GM21528 (cell line): ENCODE measurements around the gene ANXA6.

ENCODE experiments used
- ATAC-seq: cut with Tn5 transposase; IDR thresholded peaks from one replicate; pipeline ENCODE4 v1.9.1; 2021; ENCODE audit warnings: mild to moderate bottlenecking, moderate library complexity; ENCODE audit not compliant: unreplicated experiment, low FRiP score

The ANXA6 gene

DNA sequence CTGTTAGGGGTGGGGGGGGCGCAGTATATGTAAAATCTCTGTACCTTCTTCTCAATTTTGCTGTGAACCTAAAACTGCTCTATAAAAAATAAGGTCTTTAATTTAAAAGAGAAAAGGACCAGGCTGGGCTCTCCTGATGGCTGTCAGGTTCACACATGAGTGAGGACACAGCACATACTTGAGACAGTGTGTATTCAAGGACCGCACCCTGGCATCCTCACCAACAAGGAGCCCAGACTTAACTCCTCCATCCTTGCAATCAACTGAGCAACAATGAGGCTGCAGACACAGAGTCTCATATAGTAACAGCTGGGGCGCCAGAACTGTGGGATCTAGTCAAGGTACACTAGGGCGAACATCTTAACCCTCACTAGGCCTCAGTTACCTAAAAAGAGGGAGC is 86.6 kb downstream of the ANXA6 start:
- ATAC-seq: no peak

DNA sequence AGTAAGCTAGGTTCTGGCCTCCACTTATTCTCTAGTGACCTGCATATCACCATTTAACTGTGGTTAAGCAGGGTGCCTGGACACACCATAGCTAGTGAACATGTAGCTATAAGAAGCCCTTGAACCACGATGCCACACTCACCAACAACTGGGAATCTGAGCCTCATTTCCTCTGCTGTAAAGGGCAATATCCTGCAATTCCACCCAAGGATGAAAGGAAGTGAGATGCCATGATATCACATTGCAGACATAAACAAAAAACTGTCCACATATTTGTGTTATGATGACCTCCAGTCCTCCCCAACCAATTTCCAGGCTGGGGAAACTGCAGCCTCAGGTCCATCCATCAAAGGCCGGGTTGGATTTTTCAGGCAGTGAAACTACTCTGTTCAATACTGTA is 87.1 kb downstream of the ANXA6 start:
- no peak for ATAC-seq

DNA sequence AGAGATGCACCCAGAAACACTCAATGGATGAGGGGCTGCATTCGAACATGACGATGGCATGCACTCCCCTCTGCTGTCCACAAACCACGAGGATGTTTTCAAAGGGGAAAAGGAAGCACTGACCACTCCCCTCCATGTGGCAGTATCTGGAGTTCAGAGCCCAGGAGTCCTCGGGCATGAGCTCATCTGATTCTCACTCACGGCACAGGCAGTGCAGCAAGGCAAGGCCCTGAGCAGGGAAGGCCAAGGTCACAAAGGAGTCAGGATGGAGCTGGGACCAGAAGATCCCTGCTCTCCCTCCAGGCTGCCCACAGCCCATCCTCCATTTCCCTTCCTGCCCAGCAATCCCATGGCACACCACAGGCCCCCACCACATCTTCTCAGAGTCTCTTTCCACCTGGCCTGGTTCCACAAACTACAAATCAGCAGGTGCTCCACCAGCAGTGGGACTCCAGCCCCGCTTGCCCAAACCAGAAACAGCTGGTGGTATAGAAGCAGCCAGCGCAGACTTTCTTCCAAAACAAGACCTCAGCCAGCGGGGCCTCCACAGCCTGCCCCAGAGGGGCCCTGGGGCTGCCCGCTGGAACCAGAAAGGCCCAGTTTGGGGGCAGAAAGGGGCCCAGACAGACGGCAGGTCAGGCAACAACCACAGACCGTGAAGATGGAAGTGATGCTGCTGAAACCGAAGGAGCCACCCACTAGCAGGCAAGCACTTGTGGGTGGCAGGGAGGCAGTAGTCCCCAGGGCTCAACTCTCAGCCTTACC is 89.0 kb downstream of the ANXA6 start:
- ATAC-seq: peak; percentile 74

DNA sequence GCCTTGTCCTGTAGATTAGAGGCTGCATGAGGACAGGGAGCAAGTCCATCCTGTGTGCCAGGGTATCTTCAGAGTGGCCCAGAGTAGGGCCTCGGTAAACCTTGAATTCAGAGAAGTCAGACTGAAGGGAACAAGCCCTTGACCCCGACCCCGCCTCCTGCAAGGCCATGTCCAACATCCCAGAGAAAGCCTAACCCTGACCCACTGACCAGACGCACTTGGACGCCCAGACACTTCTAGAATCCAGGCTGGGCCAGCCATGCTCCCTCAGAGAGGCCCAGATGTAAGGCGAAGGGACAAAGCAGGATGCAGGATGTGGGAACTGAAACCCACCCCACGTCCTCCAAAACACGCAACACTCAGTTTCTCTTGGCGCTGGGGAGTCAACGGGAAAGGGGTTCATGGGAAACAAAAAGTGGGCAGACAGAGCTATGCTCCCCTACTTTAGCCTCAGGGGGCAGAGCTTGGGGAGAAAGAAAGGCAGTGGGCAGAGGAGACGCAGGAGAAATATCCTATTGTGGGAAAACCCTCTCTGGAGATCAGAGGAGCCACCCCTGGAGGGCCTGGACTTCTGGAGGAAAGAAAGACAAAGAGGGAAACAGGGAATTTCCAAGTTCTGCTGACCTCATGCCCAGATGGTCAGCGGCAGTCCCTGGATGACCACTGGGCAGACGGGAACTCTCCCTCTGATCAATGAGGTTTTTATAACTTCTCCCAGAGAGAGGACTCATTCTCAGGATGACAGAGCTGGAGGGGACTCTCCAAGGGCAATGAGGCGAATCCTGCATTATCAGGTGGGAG is 89.7 kb downstream of the ANXA6 start:
- no peak for ATAC-seq

DNA sequence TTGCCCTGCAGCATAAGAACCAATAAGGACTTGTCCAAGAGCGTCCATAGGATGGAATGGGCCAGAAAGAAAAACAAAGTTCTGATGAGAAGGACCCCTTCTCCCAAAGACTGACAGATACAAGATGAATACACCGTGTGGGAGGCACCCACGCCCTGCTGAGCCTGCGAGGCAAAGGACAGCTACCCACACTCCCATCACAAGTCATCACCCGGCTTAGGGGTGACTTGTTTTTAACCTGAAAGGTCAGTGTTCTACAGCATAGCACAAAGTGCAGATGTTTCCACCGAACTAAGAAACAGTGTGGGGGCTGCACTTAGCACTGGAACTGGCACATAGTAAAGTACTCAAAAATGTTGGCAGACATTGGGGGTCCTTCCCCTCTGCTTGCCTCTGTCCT is 90.7 kb downstream of the ANXA6 start:
- no peak for ATAC-seq

DNA sequence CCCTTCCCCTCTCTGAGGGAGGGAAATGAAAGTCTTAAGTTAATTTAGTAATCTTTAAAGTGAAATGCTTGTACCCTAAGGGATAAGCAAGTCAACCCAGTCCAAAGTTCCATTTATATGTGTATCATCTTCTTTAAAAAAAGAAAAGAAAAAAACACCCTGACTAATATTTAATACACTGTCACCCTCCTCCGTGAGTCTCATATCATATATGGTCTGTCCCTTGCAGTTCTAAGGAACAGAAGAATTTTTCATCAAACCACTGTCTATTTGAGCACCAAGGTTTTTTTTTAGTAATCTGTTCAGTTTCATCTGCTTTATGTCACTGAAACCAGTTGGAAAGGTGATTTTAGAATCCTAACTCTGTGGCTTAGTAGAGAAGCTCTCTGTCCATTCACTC is 92.0 kb downstream of the ANXA6 start:
- ATAC-seq: no peak

DNA sequence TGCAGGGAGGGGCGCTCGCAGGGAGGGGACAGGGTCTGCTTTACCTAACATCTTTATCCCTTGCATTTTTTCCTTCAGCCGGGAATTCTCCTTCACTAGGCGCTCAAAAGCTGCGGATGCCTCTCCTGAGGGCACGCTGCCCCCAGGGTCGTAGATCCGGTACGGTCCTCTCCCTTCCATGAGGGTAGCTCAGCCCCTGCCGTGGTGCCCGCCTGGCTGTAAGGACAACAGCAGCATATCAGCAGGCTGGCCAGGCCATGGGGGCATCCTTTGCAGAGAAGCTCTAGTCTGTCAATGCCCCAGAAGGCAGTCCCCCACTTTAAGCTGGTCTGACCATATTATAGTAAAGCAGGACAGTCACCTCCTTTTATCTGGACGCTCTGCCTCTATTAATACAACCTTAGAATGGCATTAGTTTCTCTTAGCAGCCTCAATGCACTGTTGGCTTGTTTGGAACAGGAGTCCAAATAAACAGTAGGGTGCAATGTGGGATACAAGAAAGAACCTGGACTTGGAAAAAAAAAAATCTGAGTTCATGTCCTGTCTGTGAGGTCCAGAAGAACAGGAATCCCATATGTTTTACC is 92.6 kb downstream of the ANXA6 start:
- no peak for ATAC-seq

DNA sequence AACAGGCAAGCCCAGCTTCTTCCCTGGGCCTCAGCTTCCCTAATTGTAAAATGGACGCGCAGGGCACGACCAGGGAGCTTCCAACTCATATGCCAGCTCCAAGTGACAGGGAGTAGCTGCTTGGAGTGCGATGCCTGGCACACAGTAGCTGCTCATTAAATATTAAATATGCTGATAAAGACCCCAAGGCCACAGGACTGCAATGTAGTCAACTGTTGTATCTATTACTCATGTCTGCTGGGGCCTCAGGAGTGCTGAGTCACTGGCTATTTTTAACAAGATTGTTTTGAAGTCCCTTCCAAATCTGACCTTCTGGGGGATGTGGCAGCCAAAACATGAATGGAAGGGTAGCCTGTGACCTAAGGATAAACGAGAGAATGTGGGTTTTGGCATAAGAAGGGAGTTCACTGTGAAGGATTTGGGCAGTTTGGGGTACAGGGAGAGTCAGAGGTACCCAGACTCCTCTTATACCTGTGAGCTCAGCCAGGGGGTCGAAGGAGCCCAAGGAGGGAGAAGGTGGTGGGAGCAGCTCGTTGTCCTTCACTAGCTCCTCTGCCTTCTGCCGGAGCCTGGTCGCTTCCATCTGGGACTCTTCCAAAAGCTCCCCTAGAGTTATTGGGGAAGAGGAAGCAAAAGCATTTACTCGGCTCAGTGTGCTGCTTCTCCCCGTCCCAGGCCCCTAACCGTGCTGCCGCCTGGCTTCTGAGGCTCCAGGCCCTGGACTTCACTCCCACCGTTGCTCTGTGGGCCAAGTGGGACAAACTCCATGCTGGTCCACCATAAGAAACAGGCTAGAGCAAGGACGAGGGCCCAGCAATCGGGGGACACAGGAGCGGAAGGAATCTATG is 94.2 kb downstream of the ANXA6 start:
- no peak for ATAC-seq

DNA sequence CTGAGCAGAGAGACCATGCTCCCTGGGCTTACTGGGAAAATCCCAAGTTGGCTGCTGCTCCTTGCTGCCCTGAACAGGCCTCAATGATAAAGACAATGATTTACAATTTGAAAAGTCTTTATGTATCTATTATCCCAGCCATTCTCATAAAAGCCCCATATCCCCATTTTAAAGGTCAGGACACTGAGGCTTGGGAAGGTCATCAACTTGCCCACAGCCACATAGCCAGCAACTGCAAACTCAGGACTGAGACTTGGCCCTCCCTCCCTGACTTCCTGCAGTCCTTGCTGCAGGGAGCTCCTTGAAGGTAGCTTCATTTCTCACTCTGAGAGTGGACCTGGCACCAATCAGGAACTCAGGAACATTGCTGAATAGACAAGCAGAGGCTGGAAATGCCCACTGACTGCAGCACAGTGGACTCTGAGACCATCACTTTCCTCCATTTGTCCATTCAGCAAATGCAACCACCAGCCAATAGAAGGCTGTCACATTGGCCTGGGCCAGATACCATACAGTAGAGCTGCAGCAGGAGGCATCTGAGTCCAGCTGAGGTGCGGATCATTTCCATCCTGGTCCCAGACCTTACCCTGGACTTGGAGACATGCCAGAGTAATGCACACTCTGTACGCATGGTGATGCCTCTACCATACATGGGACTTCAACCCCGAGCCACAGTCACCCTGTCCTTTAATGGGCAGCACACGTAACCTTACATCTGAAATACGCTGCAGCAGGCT is 95.0 kb downstream of the ANXA6 start:
- ATAC-seq: no peak

DNA sequence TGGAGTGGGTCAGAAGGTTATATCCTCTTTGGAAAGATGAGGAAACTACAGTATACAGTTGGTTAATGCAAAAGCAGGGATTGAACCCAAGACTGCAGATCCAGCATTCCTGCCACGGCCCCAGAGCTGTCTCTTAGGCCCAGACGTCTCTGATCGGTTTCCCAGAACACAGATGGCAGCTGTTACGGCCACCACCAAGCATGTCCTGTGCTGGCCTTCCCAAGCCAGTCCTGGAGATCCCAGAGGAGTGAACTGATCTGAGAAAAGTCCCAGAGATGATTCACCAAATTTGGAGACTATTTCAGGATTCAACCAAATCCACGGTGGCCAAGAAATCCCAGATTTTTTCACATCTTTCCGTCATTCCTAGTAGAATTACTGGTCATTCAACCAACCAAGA is 96.8 kb downstream of the ANXA6 start:
- no peak for ATAC-seq

DNA sequence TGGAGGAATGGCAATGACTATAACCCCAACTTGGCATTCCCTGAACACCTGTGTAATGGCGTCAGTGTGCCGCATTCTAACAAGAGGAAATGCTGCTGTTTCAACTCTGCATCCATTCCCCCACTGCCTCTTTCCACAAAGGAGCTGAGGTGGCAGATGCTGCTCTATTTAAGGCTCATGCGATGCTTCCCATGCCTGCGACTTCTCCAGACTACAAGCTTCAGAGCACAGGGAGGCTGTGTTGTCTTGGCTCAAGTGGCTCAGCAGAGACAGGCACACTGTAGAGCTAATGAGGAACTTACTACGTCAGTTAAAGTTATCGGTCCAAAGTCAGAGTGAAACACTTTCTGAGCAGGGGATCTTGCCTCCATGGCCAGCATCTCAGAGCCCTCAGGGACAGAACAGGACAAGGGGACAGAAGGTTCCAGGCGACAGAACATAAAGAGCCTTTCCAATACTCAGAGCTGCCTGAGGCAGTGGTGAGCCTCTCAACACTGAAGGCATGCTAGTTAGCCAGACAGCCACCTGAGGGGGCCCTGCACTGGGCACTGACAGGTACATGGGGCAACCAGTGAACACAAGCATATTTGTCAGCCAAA is 98.6 kb downstream of the ANXA6 start:
- no peak for ATAC-seq

DNA sequence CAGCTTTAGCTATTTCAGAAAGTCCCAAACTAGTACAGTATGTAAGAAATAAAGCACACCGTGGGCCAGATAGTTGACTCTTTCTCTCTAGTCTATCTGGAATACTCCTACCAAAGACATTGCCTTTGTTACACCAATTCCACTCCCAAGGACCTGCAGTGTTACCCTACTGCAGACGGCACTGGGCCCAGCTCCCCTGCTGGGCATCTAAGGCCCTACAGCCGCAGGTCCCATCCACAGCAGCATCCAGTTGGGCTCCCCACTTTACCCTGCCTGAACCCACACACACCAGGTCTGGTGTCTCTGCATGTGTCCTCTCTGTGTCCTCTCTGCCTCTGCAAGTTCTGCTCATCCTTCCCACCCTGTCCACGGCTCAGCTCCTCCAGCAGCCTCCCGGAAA is 99.3 kb downstream of the ANXA6 start:
- ATAC-seq: no peak

DNA sequence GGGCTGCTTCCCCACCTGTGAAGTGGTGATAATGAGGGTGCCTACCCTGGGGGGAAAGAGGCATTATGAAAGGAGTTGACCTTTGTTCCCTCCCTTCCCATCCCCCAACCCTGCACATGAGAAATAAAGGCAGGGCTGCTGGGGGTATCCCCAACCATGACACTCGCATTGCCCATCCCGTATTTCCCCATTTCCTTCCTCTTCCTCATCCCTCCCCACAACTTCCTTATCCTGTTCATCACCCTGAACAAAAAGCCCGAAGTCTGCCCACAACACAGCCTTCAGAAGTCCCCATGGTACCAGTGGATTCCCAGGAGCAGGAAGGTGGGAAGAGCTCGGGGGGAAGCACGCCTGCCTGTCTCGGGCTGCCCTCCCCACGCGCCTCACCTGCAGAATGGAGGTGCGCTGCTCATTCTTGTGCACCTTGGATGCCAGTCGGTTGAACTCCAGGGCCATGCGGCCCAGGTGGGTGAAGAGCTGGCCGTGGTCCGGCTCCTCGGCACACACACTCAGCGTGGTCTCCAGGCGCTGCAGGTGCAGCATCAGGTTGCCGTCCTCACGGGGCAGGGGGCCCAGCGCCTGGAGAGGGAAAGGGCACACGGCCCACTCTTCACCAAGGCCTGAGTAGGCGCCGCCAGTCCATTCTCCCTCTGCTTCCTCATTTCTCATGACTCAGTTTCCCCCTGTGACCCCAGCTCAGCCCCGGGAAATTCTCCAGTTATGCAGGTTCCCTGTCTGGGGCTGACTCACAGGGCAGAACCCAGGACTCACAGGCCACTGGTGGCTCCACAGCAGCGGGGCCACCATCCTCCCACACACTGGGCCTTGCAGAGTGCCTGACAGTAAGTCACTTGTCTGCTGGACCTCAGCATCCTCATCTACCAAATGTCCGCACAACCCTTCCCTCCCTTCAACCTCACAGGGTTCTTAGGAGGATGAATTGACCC is 100.9 kb downstream of the ANXA6 start:
- ATAC-seq: no peak

DNA sequence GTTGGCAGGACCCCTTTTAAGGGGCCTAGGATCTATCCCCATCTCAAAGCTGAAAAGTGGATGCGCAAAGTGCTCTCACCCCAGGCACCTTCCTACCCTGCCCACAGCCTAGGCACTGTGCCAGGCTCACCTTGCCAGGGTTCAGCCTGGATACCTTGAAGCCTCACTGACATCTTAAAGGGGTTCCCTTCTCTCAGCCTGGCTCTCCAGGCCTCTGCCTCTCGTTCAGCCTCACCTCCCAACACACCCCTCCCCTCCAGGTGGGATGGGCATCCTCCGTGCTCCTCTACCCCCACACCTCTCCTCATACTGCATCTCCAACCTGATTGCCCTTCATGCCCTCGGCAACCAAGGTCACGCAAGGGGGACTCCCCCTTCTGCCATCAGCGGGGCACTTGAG is 102.2 kb downstream of the ANXA6 start:
- ATAC-seq: no peak

DNA sequence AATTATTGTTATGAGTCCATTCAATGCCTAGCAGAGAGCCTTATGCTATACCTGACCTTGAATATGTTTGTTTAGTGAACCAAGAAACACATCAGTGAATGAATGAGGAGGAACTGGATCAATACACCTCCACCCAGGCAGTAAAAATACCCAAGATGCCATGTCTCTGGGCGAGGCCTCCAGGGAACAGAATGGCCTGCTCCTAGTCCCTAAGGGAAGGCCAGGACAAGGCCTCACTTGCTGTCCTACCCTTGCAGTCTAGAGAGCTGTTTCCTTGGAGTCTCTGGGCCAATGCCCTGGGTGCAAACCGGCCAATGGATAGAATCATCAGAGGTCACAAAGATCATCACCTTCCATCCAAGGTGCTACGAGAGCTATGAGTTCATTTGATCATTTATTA is 102.9 kb downstream of the ANXA6 start:
- ATAC-seq: no peak

DNA sequence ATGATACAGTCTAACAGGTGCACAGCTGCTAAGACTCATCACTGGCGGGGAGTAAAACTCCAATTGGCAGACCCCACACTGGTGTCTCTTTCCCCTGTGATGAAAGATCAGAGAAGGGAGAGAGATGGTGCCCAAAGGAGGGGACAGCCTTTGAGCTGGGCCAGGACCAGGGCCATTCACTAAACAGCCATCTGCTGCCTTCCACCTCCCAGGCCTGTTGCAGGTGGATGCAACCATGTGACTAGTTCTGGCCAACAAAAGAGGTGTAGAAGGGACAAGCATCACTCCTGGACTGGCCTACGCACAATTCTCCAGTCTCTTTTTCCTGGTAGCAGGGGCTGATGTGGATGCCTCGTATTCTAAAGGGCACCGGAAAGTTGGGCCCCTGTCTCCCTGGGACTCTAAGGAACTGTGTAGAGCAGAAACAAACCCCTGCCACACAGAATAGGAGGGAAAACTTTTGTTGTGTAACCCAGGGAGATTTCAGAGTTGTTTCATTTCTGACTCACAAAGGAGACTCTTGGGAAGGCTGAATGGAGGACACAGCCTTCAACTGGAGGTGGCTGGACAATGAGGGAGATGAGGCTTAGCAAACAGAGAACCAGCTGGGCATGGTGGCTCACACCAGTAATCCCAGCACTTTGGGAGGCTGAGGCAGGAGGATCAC is 103.7 kb downstream of the ANXA6 start:
- no peak for ATAC-seq

DNA sequence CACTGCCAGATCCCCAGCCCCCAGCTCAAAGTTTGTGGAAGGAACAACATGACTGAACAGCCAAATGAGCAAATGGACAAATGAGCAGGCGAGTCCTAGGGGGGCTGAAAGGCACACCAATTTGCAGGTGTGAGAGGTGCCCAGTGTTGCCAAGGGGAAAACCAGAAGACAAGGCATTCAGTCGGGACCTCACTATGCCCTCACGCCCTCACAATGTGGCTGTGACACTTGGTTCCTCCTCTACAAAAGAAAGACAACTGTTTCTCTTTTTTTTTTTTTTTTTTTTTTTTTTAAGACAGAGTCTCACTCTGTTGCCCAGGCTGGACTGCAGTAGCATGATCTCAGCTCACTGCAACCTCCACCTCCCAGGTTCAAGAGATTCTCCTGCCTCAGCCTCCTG is 104.7 kb downstream of the ANXA6 start:
- no peak for ATAC-seq

DNA sequence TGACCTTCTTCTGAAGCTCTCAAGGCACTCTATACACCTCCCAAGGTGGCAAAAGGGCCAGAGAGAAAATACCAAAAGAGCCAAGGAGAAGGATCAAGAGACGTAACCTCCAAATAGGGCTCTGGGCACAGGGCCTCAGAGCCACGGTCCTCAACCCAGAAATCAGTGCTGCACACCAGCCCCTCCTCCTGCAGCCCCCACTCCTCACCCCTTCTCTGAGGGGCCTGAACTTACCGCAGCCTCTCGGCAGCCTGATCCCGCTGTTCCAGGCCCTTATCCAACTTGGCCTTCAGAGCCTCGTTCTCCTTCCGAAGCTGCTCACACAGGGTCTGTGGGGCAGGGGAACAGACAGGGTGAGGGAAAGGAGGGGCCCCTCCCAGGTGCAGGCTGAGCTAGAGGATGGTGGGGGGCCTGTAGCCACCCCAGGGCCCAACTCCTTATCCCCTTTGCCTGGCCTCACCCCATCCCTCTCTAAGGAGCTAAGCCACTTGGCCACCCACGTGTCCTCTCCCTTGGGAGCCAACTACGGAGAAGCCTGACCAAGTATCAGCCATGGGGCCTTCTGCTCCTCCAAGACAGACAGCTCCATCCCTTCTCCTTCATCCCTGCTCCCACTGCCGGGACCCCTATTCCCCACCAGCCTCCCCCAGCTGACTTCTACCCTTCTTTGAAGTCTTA is 105.5 kb downstream of the ANXA6 start:
- ATAC-seq: peak; percentile 24
